ENCODE measurements around the gene ATPAF2.

DNA sequence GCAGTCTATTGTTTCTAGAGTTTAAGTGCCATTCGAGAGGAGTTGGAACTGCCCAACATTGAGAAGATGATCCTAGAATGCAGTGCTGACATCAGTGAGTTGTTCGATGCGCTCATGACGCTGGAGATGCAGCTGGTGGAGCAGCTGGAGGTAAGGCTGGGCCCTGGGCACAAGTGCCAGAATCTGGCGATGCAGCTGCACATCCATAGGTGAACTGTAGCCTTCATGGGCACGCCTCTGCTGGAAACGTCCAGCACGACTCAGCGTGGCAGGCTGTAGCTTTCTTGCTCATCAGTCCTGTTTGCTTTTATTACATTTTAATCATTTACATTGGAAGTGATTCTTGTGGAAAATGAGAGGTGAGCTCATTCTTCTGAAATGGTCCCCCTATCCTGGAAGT, 34.6 kb downstream of the ATPAF2 start:
- TF ChIP-seq MAX (IDR thresholded peaks at IDR 0.05) (no peak), NFIC (IDR thresholded peaks at IDR 0.05) (no peak), EP300 (IDR thresholded peaks at IDR 0.05; ENCODE audit: borderline replicate concordance) (no peak), REST (IDR thresholded peaks at IDR 0.05; ENCODE audit: low read depth) (no peak), YY1 (IDR thresholded peaks at IDR 0.05; ENCODE audit: low read depth) (no peak), EGR1 (IDR thresholded peaks at IDR 0.05) (no peak), TAF1 (IDR thresholded peaks at IDR 0.05; ENCODE audit: low read depth) (no peak), ZBTB7A (IDR thresholded peaks at IDR 0.05; ENCODE audit: low read depth) (no peak), FOXM1 (IDR thresholded peaks at IDR 0.05; ENCODE audit: borderline replicate concordance, low read depth) (no peak), RAD21 (IDR thresholded peaks at IDR 0.05; ENCODE audit: low read depth) (no peak), CREB1 (IDR thresholded peaks at IDR 0.05; ENCODE audit: low read depth) (no peak)
